Measurements from ENCODE around the gene TFDP2. TPM values are rescaled to one million over a fixed set of nuclear protein-coding genes. Genes with fewer than 3 reads are reported as not detected.

TFDP2 gene
- total and polyA plus RNA-seq, 10 of the 15 experiments (the other 5 are each of a cell fraction or from before 2014, with no cell fraction given) = 28.3 to 100 (median 49.7) TPM

- no peaks in the 10 kb centered on the region for H3K9me3 ChIP-seq (replicated peaks; ENCODE audit: control insufficient read depth, insufficient read depth, low read length)
- no peaks in the 10 kb centered on the region for H3K36me3 ChIP-seq (ENCODE audit: control insufficient read depth in 2 of 2, insufficient read depth in 2 of 2, low read length in 1 of 2)
- ChIA-PET RAD21 (ENCODE audit: unreplicated experiment) (interaction anchor here (0.8 kb wide), 1 partner anchor 129 kb away, joined by 3 read pairs; no protein-coding TSS in a partner anchor), POLR2A (no interaction called here), CTCF (interaction anchor here (0.8 kb wide), 1 partner anchor 130 kb away, joined by 3 read pairs; no protein-coding TSS in a partner anchor), SMC1A (ENCODE audit: uncharacterized antibody, unreplicated experiment) (no interaction called here)
- WGBS (ENCODE audit: insufficient coverage, insufficient replicate concordance, low lambda C conversion rate, missing lambda C conversion rate) = 95% methylated on average over 1 of the region's 1 CpG
- H2AFZ ChIP-seq (ENCODE audit: control insufficient read depth, low read depth, low read length) = no peak overlapping the region
- H4K20me1 ChIP-seq (ENCODE audit: control insufficient read depth, insufficient read depth) = no peaks in the 10 kb centered on the region
- no peak overlapping the region for H3K4me3 ChIP-seq
- H3K27ac ChIP-seq (ENCODE audit: control insufficient read depth, insufficient read depth) = no peak overlapping the region
- ATAC-seq = no peak
- DNase-seq (ENCODE audit: low read depth, low spot score) = no peak
- FAIRE-seq = no peak
- in situ Hi-C loops (cut with MboI) (no loop called here), intact Hi-C loops (cut with micrococcal nuclease; ENCODE audit: unreplicated experiment) (no loop called here)
- no peak overlapping the region for H3K9ac ChIP-seq (ENCODE audit: control insufficient read depth, insufficient read depth, low read length)
- no peaks in the 10 kb centered on the region for H3K79me2 ChIP-seq (ENCODE audit: control insufficient read depth, insufficient read depth, low read length)
- H3K27me3 ChIP-seq (replicated peaks in 1 of 2; ENCODE audit: control insufficient read depth in 2 of 2, insufficient read depth in 2 of 2, low read length in 1 of 2) = no peaks in the 10 kb centered on the region
- H3K4me2 ChIP-seq (ENCODE audit: control insufficient read depth, insufficient read depth) = no peak overlapping the region
- no peak for TF ChIP-seq LARP7 (IDR thresholded peaks at IDR 0.05)
- TF ChIP-seq, protein P1, sequence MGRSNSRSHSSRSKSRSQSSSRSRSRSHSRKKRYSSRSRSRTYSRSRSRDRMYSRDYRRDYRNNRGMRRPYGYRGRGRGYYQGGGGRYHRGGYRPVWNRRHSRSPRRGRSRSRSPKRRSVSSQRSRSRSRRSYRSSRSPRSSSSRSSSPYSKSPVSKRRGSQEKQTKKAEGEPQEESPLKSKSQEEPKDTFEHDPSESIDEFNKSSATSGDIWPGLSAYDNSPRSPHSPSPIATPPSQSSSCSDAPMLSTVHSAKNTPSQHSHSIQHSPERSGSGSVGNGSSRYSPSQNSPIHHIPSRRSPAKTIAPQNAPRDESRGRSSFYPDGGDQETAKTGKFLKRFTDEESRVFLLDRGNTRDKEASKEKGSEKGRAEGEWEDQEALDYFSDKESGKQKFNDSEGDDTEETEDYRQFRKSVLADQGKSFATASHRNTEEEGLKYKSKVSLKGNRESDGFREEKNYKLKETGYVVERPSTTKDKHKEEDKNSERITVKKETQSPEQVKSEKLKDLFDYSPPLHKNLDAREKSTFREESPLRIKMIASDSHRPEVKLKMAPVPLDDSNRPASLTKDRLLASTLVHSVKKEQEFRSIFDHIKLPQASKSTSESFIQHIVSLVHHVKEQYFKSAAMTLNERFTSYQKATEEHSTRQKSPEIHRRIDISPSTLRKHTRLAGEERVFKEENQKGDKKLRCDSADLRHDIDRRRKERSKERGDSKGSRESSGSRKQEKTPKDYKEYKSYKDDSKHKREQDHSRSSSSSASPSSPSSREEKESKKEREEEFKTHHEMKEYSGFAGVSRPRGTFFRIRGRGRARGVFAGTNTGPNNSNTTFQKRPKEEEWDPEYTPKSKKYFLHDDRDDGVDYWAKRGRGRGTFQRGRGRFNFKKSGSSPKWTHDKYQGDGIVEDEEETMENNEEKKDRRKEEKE (IDR thresholded peaks at IDR 0.05) = no peak
- no peak for TF ChIP-seq CHD2 (IDR thresholded peaks at IDR 0.05; ENCODE audit: borderline replicate concordance, low read depth, low read length)
- no peak for TF ChIP-seq HDAC6 (IDR thresholded peaks at IDR 0.05; ENCODE audit: unreplicated experiment)
- no peak for TF ChIP-seq TAF1 (IDR thresholded peaks at IDR 0.05; ENCODE audit: borderline replicate concordance, low read depth, low read length)
- TF ChIP-seq ZBTB4 (CRISPR knock-in tag; IDR thresholded peaks at IDR 0.05) = no peak
- TF ChIP-seq SRF (IDR thresholded peaks at IDR 0.05; ENCODE audit: low read depth in 2 of 2, low read length in 2 of 2) = no peak
- TF ChIP-seq BACH1 (IDR thresholded peaks at IDR 0.05; ENCODE audit: borderline replicate concordance) = no peak
- no peak for TF ChIP-seq ZSCAN29 (IDR thresholded peaks at IDR 0.05)
- no peak for TF ChIP-seq SUZ12 (IDR thresholded peaks at IDR 0.05; ENCODE audit: unreplicated experiment)
- no peak for TF ChIP-seq KDM1A (IDR thresholded peaks at IDR 0.05; ENCODE audit: borderline replicate concordance)
- no peak for TF ChIP-seq MTA3 (IDR thresholded peaks at IDR 0.05; ENCODE audit: borderline replicate concordance, low read length)
- TF ChIP-seq NR2F1 (conservative IDR thresholded peaks at IDR 0.05) = no peak
- no peak for TF ChIP-seq TARDBP (IDR thresholded peaks at IDR 0.05; ENCODE audit: borderline replicate concordance)
- H3K4me1 ChIP-seq (ENCODE audit: control insufficient read depth, insufficient read depth, low read length) = peaks cover 3% of the 10 kb centered on the region; the same call in 1 of the 2 replicates
- BruUV-seq (replicated peaks) = no TSS peak
Observed at GRCh38 chr3:142151828-142152227, 2.5 kb upstream of the TFDP2 start.
